Stimulated activated CD4-positive, alpha-beta T cell treated with anti-CD3 and anti-CD28 coated beads, Interleukin-4, amount 100 ng/mL, for 48 hours (primary cell): ENCODE results near the gene B4GAT1.
A peak's percentile ranks its signal among the peaks of the same experiment; 100 is the strongest.
"Not testable (repeated sequence)": the region's sequence is repeated elsewhere in the genome, so short reads cannot be mapped to it uniquely, and the experiment has no call there.

Experiments
- DNase-seq, 2 donors: peaks; one replicate each; pipeline ENCODE4 v3.0.0-alpha.2; 2020; ENCODE audit warnings: low read depth in 2 of 2

B4GAT1 gene

DNA sequence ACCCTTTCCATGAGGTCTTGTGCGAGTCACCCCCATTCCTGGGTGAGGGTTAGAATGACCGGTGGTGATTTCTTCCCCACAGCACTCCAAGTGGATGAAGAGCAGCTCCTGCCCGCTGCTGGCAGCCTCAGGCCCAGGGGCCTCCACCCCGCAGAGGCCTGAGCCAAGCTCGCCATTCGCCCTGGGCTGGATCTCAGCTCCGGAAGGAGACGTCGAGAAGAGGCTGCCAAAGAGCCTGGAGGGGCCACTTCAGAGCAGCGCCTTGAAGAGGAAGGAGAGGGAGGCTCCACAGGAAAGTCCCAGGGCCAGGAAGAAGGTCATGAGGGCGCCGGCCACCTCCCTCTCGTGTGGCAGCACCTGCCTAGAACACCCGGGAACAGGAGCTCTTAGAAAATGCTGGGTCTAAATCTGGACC, 15.8 kb upstream of the B4GAT1 start:
- DNase-seq = no peak

GRCh38 chr11:66362481-66363147, 15.2 kb upstream of the B4GAT1 start:
- DNase-seq = no peak

DNA sequence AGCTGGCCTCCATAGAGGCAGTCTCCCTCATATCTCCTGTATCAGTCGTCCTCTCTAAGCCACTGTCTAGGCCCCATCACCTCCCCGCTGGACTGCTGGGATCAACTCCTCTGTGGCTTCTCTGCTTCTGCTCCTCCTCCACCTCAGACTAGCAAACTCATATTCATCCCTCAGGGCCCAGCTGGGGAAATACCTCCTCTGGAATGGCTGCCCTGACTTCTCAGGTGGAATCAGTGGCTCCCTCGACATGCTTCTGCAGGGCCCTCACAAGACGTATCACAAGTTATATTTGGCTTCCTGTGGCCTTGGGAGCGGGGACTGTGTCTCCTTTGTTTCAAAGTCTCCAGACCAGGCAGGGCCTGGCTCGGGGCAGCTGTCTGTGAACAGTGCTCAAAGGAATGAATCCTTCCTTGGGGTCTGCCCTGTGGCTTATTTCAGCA, 14.1 kb upstream of the B4GAT1 start:
- no peak for DNase-seq

DNA sequence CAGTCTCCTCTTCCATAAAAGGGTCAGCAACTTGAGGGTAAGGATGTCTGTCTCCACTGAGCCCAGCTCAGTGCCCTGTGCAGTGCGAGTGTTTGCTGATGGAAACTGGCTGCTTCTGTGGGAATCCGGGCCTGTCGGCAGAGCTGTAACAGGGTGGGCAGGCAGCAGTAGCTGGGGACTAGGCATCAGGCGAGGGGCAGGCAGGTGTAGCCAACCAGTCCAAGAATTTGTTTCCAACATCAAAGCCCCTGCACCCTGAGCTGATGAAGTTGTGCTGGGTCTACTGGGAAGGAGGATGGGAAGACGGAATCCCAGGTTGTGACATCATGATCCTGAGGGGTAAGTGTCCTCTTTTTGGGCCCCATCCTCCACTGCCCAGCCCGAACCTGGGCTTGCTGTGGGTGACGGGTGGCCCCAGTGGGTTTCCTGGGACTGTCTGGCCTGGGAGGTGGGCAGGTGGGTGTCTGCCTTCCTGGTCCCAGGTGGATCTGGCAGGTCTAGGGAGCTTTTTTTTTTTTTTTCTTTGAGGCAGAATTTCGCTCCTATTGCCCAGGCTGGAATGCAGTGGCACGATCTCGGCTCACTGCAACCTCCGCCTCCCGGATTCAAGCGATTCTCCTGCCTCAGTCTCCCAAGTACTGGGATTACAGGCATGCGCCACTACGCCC, 13.1 kb upstream of the B4GAT1 start:
- DNase-seq = no peak

DNA sequence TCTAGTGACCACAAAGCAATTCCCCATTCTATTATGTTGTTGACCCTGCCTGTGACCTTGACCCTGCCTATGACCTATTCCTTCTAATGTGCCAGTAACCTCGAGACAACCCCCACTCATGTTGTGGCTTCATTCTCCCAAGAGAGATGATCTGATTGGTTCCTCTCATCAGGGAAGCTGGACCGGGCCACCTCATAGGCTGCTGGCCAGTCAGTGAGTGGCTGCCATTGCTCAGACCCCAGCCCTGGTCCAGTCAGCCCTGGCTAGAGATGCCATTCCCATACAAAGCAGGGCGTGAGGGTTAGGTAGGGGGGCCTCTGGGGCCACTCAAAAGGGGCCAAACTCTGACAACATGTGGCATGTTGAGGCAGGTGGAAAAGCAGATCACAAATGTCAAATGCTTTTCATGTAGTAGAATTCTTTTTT, 12.2 kb upstream of the B4GAT1 start:
- DNase-seq = no peak

DNA sequence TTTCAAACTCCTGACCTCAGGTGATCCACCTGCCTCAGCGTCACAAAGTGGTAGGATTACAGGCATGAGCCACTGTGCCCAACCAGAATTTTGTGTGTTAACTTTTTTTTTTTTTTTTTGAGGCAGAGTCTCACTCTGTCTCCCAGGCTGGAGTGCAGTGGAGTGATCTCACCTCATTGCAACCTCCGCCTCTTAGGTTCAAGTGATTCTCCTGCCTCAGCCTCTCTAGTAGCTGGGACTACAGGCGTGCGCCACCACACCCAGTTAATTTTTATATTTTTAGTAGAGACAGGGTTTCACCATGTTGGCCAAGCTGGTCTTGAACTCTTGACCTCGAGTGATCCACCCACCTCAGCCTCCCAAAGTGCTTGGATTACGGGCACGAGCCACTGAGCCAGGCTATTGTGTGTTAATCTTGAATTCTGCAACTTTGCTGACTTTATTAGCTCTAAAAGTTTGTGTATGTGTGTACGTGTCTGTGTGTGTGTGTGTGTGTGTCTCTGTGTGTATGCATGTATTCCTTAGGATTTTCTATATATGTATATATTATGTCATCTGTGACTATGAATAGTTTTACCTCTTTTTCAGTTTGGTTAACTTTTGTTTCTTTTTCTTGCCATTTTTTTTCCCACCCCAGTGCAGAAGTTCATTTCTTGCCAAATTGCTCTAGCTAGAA, 3.3 kb upstream of the B4GAT1 start:
- DNase-seq = not testable (repeated sequence)

DNA sequence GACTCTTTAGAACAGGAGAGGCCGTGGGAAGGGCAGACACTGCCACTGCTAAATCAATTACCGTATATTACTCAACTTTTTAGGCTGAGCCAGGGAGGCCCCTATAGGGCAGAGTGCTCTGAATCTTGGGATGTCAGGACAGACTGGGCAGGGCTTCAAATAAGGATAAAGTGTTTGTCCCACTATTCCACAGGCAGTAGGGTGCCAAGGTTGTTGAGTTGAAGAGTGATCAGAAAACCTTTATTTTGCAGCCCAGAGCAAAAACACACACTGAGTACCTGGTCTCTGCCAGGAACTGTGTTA, 1.6 kb upstream of the B4GAT1 start:
- DNase-seq = no peak

- DNase-seq = no peak
Measured at GRCh38 chr11:66346476-66347424, 679 bp downstream of the B4GAT1 start.

GRCh38 chr11:66345316-66345649, 2.1 kb downstream of the B4GAT1 start:
- DNase-seq = no peak

DNA sequence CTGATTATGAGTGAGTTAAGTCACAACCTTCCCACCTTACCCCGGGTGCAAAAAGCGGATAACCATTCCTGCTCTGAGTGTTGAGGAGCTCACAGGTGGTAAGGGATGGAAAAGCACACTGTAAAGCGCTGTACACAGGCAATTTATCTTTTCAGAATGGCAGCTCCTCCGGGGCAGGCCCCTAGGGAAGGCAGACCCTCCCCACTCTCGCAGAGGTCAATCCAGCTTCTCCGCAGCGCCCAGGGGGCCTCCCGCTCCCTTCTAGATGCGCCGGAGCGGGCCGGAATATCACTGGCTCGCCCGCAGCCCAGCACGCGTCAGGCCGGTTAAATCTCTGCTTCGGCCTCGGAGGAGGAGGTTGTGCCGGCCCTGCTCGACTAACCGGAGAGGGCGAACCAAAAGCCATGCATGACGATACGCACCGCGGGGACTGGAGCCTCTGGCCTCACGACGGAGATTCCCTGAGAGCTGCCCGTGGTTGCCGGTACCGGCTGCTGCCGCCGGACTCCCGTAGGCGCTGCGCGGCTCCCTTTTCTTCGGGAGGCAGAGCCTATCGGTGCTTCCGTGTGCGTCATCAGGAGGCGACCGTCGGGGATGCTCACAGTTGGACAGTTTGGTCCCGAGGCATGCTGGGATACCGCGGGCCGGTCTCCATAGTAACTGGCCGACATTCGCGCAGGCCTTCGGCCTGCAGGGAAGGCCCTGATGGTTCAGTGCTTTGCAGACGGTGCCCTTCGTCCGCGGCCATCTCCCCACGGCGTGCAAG, 2.7 kb downstream of the B4GAT1 start, which contains the start of gene BRMS1:
BRMS1 (minus strand) TSS at position 555 of the 766 bp plus-strand sequence. CDS start 2,870 bp downstream, outside the sequence.
- peak; percentile 91 to 94 for DNase-seq

GRCh38 chr11:66343176-66343575, 4.3 kb downstream of the B4GAT1 start:
- no peak for DNase-seq

DNA sequence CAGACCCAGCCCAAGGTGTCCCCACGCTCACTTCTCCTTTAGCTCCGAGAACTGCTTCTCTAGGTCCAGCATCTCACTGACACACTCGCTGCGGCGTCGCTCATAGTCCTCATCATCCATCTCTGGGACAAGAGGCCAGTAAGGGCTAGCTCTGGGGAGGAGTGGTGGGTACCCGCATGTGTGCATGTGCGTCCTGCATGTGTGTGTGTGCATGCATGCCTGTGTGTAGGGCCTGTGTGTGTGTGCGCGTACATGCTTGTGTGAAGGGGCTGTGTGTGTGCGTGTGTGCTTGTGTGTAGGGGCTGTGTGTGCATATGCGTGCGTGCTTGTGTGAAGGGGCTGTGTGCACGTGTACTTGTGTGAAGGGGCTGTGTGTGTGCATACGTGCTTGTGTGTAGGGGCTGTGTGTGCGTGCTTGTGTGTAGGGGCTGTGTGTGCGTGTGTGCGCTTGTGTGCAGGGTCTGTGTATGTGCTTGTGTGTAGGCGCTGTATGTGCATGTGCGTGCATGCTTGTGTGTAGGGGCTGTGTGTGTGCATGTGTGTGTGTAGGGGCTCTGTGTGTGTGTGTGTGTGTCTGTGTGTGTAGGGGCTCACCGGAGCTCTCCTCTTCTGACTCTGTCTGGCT, 5.8 kb downstream of the B4GAT1 start:
- no peak for DNase-seq

GRCh38 chr11:66340596-66341501, 6.6 kb downstream of the B4GAT1 start:
- no peak for DNase-seq

- DNase-seq = no peak
Measured at GRCh38 chr11:66339686-66340483, 7.5 kb downstream of the B4GAT1 start.

DNA sequence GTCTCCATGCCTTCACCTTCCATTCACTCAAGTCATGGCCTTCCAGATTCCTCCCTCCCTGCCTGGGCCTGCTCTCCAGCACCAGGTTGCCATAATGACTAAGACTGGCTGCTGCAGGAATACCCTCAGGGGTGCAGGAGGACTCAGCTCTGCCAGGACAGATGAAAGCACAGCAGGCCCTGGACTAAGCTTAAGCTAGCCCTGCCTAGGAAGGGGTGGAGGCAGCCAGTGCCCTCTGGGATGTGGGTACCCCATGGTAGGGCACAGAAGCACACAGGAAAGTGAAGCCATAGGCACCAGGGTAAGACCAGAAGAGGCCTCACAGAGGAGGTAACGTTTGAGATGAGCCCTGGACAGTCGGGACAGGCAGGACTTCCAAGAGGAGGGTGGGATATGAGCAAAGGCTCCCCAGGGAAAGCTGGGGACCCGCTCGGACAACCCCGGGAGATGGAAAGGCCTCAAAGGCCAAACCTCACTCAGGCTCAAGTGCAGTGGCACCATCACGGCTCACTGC, 8.2 kb downstream of the B4GAT1 start:
- DNase-seq = no peak

DNA sequence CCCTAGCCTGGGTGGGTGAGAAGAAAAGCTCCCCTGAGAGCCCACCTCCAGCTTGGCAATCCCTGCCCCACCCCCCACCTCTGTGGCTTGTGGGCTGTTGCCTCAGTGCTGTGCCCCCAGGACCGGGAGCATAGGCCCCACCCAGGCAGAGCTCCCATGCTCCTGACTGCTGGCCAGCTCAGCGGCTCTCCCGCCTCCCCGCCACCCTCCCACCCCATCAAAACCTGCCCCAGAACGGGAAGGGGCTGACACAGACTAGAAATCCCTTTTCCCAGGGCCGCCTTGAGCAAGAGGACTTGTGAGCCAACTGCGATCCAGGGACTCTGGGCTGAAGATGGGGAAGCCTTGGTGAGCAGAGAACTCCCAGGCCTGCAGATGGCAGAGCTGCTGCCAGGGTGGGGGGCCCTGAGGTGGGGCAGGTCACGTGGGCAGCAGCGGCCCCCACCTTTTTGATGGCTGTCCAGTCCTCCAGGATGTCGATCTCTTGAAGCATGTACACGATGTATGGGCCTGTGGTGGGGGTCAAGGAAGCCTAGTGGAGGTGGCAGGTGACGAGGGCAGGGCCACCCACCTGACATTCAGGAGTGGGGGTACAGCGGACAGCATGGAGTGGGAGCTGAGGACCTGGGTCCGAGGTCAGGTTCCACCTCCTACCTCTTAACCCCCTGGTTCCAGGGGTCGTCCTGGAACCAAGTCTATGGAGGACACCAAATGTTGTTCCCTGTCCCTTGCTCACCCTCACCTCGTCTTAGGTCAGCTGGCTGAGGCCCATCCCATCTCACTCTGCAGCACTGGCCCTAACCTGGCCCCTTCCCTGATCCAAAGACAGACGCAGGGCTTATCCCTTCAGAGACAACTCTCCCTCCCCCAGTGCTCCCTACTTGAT, 8.9 kb downstream of the B4GAT1 start:
- no peak for DNase-seq

- DNase-seq = no peak
Measured at GRCh38 chr11:66337103-66337899, 10.1 kb downstream of the B4GAT1 start.
